GM12874 (cell line): Measurements from ENCODE around the gene MAPK8IP3.

Experiments
- CTCF ChIP-seq: IDR thresholded peaks from 2 replicates; pipeline ENCODE4 v1.5.1; 2011; ENCODE audit warnings: low read depth, mild to moderate bottlenecking, control low read depth, low read length, moderate library complexity; ENCODE audit not compliant: insufficient read depth

MAPK8IP3 gene

DNA sequence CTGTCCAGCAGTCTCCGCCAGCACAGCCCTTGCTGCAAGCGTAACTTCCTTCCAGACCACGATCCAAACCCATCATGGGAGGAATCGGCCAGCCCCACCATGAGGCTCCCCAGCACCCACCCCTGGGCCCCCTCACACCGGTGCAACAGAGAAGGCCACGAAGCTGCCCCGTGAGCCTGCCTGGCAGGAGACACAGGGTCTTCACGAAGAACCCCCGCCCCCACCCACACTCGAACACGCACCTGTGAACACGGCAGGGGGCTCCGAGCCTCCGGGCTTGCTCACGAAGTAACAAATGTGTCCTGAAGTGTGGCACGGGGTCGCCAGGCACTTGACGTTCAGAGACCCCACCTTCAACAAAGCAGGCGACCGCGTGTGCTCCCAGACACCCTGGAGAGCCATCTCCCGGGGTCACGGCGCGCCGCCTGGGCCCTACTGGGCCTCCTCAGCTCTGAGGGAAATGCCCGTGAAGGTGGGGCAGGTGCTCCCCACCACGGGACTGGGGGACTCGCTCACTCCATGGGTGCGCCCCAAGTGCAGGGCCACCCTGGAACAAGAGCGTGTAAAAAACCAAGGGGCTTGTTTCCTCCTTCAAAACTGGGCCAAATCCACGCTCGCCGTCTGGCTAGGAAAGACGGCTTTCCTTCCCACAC is 113.0 kb downstream of the MAPK8IP3 start:
- no peak for TF ChIP-seq CTCF

- TF ChIP-seq CTCF = no peak
Observed at GRCh38 chr16:1819611-1820010, 113.6 kb downstream of the MAPK8IP3 start.
